C4-2B (cell line): ENCODE results near the gene SLC22A15.

ENCODE experiments used
- CTCF ChIP-seq: fragments of 450-650 bp; conservative IDR thresholded peaks from 2 replicates; pipeline ENCODE4 v1.5.1; 2017; ENCODE audit warnings: mild to moderate bottlenecking
- ZFX ChIP-seq: fragments of 450-650 bp; IDR thresholded peaks from 2 replicates; pipeline ENCODE4 v1.6.1; 2017

- no peak for TF ChIP-seq CTCF
- TF ChIP-seq ZFX = no peak
Observed at GRCh38 chr1:116026631-116027030, 50.3 kb downstream of the SLC22A15 start.
